ENCODE data around the gene HELB.

- TF ChIP-seq, protein P1, sequence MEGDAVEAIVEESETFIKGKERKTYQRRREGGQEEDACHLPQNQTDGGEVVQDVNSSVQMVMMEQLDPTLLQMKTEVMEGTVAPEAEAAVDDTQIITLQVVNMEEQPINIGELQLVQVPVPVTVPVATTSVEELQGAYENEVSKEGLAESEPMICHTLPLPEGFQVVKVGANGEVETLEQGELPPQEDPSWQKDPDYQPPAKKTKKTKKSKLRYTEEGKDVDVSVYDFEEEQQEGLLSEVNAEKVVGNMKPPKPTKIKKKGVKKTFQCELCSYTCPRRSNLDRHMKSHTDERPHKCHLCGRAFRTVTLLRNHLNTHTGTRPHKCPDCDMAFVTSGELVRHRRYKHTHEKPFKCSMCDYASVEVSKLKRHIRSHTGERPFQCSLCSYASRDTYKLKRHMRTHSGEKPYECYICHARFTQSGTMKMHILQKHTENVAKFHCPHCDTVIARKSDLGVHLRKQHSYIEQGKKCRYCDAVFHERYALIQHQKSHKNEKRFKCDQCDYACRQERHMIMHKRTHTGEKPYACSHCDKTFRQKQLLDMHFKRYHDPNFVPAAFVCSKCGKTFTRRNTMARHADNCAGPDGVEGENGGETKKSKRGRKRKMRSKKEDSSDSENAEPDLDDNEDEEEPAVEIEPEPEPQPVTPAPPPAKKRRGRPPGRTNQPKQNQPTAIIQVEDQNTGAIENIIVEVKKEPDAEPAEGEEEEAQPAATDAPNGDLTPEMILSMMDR (IDR thresholded peaks at IDR 0.05; ENCODE audit: insufficient read depth, low read depth, low read length) = no peak
- TF ChIP-seq EZH2 (IDR thresholded peaks at IDR 0.05; ENCODE audit: insufficient read depth, low read length) = no peak
These were observed 46.6 kb upstream of the HELB start for GRCh38 chr12:66255737-66256136.
